ENCODE results near the gene UBAP1L.
"Not testable (repeated sequence)": the region's sequence is repeated elsewhere in the genome, so short reads cannot be mapped to it uniquely, and the experiment has no call there.

Gene UBAP1L

DNA sequence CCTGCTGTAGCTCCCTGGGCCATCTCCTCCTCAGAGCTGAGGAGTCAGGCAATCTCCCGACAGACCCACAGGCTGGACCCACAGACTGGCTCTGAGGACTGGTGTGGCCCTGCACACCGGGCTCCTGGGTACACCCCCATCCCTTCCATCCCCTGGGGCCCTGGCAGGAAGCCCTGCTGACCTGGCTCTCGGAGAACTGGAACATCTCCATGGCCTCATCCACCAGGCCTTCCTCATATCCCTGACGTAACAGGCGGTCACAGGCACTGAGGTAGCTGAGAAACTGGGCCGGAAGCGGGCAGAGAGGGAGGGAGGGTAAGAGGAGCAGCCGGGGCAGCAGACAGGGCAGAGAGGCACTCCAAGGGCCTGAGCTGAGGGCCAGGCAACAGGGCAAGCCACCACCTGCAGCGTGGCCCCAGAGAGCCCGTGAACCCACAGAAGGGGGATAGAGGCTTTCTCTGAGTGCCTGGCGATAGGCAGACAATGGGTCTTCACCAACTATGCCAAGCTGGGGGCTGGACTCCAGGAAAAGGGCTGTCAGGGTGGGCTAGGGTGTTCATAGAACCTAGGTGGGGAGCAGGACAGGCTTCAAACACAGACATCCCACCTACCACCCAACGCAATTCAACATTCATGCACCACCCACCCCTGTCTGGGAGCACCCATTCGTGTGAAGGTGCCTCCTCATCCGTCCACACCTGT lies 20.6 kb downstream of the UBAP1L start:
- H3K18ac ChIP-seq (ENCODE audit: low read depth in 1 of 2, low read length in 2 of 2), result no peak overlapping the region
- H3K27ac ChIP-seq (ENCODE audit: low read length, poor library complexity, severe bottlenecking), result no peak overlapping the region
- no peaks in the 10 kb centered on the region for H3K27me3 ChIP-seq (ENCODE audit: control insufficient read depth in 1 of 2, insufficient read depth in 1 of 2, low read length in 2 of 2)
- no peak overlapping the region for H3K9ac ChIP-seq (ENCODE audit: low read length)
- no peak overlapping the region for H2AK5ac ChIP-seq (ENCODE audit: low read length, severe bottlenecking)
- peak overlapping the region in 1 of 2 experiments; percentile 11 for H3K14ac ChIP-seq (ENCODE audit: low read length in 2 of 2)
- H2BK12ac ChIP-seq (ENCODE audit: low read length in 2 of 2), result no peak overlapping the region
- peaks cover 32 to 40% of the 10 kb centered on the region in 2 experiments for H3K36me3 ChIP-seq (ENCODE audit: control insufficient read depth in 1 of 2, insufficient read depth in 2 of 2, low read depth in 1 of 2, low read length in 2 of 2)
- H3K4me3 ChIP-seq (ENCODE audit: insufficient read depth in 1 of 2, low read depth in 1 of 2, low read length in 2 of 2), result no peak overlapping the region
- no peak overlapping the region for H4K8ac ChIP-seq (ENCODE audit: low read length)
- H2AFZ ChIP-seq (ENCODE audit: low read depth, low read length), result no peak overlapping the region
- H3K9me3 ChIP-seq (ENCODE audit: control insufficient read depth, low read length), result no peaks in the 10 kb centered on the region
- H2BK120ac ChIP-seq (ENCODE audit: low read depth, low read length), result no peak overlapping the region
- H3K4me1 ChIP-seq (ENCODE audit: control insufficient read depth, insufficient read depth, low read depth, low read length), result peaks cover 22% of the 10 kb centered on the region
- no peak overlapping the region for H2BK15ac ChIP-seq (ENCODE audit: low read depth, poor library complexity, severe bottlenecking)
- 94% methylated on average over 11 of the region's 14 CpGs for WGBS
- no peak overlapping the region for H3K4ac ChIP-seq (ENCODE audit: low read depth in 1 of 2, low read length in 2 of 2)
- H2BK5ac ChIP-seq (ENCODE audit: low read depth, low read length, poor library complexity, severe bottlenecking), result no peak overlapping the region
- no peak overlapping the region for H3K4me2 ChIP-seq (ENCODE audit: low read length, poor library complexity, severe bottlenecking)
- no peak overlapping the region for H4K91ac ChIP-seq (ENCODE audit: low read length)
- H3K23ac ChIP-seq (ENCODE audit: low read length in 2 of 2), result peak overlapping the region in 1 of 2 experiments; percentile 40
- DNase-seq, result no peak
- no peaks in the 10 kb centered on the region for H3K79me1 ChIP-seq (replicated peaks; ENCODE audit: low read length, poor library complexity, severe bottlenecking)

DNA sequence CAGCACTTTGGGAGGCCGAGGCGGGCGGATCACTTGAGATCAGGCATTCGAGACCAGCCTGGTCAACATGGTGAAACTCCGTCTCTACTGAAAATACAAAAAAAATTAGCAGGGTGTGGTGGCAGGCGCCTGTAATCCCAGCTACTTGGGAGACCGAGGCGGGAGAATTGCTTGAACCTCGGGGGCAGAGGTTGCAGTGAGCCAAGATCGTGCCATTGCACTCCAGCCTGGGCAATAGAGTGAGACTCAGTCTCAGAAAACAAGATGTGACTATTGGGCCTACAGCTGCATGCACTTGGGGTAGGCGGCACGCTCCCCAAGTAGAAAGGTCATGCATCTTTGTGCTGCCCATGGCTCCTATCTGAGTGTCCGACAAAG lies 21.2 kb downstream of the UBAP1L start:
- H2AFZ ChIP-seq (ENCODE audit: low read depth, low read length); H4K8ac ChIP-seq (ENCODE audit: low read length); H3K9ac ChIP-seq (ENCODE audit: low read length); H2BK15ac ChIP-seq (ENCODE audit: low read depth, poor library complexity, severe bottlenecking); DNase-seq; H3K4me3 ChIP-seq (ENCODE audit: insufficient read depth in 1 of 2, low read depth in 1 of 2, low read length in 2 of 2); H3K79me1 ChIP-seq (replicated peaks; ENCODE audit: low read length, poor library complexity, severe bottlenecking); H2BK5ac ChIP-seq (ENCODE audit: low read depth, low read length, poor library complexity, severe bottlenecking); H3K23ac ChIP-seq (ENCODE audit: low read length in 2 of 2); H3K27me3 ChIP-seq (ENCODE audit: control insufficient read depth in 1 of 2, insufficient read depth in 1 of 2, low read length in 2 of 2); H3K4me2 ChIP-seq (ENCODE audit: low read length, poor library complexity, severe bottlenecking); H3K18ac ChIP-seq (ENCODE audit: low read depth in 1 of 2, low read length in 2 of 2); H3K27ac ChIP-seq (ENCODE audit: low read length, poor library complexity, severe bottlenecking); H2BK120ac ChIP-seq (ENCODE audit: low read depth, low read length); H3K9me3 ChIP-seq (ENCODE audit: control insufficient read depth, low read length); H4K91ac ChIP-seq (ENCODE audit: low read length); H3K14ac ChIP-seq (ENCODE audit: low read length in 2 of 2); H3K4ac ChIP-seq (ENCODE audit: low read depth in 1 of 2, low read length in 2 of 2); H2AK5ac ChIP-seq (ENCODE audit: low read length, severe bottlenecking); H2BK12ac ChIP-seq (ENCODE audit: low read length in 2 of 2): not testable (repeated sequence)
- peaks cover 22% of the 10 kb centered on the region for H3K4me1 ChIP-seq (ENCODE audit: control insufficient read depth, insufficient read depth, low read depth, low read length)
- H3K36me3 ChIP-seq (ENCODE audit: control insufficient read depth in 1 of 2, insufficient read depth in 2 of 2, low read depth in 1 of 2, low read length in 2 of 2), result peaks cover 25 to 33% of the 10 kb centered on the region in 2 experiments
- 98% methylated on average over 13 of the region's 13 CpGs for WGBS

DNA sequence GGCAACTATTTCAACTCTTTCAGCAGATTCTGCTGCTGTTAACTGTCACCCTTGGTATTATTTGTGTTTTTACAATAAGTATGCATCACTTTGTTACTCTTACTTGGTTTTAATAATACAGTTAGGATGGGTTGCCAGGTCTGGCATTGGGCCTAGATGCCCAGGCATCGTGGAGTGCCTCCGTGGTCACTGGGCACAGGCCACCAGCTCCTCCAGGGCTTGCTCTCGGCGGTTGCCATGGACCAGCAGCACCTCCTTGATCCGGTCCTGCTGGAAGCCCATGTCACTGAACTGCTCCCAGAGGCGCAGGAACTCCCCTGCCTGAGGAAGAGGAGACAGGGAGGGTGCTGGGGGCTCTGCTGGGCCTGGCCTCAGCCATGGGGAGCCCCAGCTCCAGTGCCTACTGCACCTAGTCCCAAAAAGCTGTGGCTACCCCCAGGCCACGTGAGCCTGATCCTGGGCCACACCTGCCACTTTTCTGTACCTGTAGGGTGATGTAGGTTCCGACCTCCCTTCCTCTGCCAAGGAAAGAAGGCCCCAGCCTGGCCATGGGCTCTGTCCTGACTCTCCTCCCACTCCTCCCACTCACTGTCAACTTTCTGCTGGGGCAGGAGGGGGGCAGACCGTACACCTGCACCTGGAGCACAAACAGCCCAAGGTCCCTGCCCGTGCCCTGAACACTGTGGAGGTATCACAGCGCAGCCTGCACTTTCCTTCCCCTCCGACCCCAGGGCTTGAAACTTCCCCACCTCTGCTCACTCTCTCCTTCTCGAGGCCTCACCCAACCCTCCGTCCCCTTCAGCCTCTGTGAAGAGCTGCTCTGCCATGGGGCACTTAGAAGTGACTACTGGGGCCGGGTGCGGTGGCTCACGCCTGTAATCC lies 21.8 kb downstream of the UBAP1L start:
- Histone ChIP-seq H3K4me2 (ENCODE audit: low read length, poor library complexity, severe bottlenecking) (no peak overlapping the region), H4K91ac (ENCODE audit: low read length) (peak overlapping the region; percentile 59), H3K18ac (ENCODE audit: low read depth in 1 of 2, low read length in 2 of 2) (no peak overlapping the region), H2BK5ac (ENCODE audit: low read depth, low read length, poor library complexity, severe bottlenecking) (no peak overlapping the region), H3K4me1 (ENCODE audit: control insufficient read depth, insufficient read depth, low read depth, low read length) (peaks cover 26% of the 10 kb centered on the region), H2BK15ac (ENCODE audit: low read depth, poor library complexity, severe bottlenecking) (no peak overlapping the region), H2BK120ac (ENCODE audit: low read depth, low read length) (no peak overlapping the region), H2AFZ (ENCODE audit: low read depth, low read length) (no peak overlapping the region), H3K9ac (ENCODE audit: low read length) (no peak overlapping the region), H4K8ac (ENCODE audit: low read length) (no peak overlapping the region), H3K27ac (ENCODE audit: low read length, poor library complexity, severe bottlenecking) (no peak overlapping the region), H3K4ac (ENCODE audit: low read depth in 1 of 2, low read length in 2 of 2) (no peak overlapping the region), H2BK12ac (ENCODE audit: low read length in 2 of 2) (no peak overlapping the region), H2AK5ac (ENCODE audit: low read length, severe bottlenecking) (no peak overlapping the region), H3K9me3 (ENCODE audit: control insufficient read depth, low read length) (no peaks in the 10 kb centered on the region), H3K14ac (ENCODE audit: low read length in 2 of 2) (no peak overlapping the region), H3K4me3 (ENCODE audit: insufficient read depth in 1 of 2, low read depth in 1 of 2, low read length in 2 of 2) (no peak overlapping the region), H3K79me1 (replicated peaks; ENCODE audit: low read length, poor library complexity, severe bottlenecking) (no peaks in the 10 kb centered on the region), H3K27me3 (ENCODE audit: control insufficient read depth in 1 of 2, insufficient read depth in 1 of 2, low read length in 2 of 2) (peaks cover 3 to 7% of the 10 kb centered on the region in 2 experiments), H3K36me3 (ENCODE audit: control insufficient read depth in 1 of 2, insufficient read depth in 2 of 2, low read depth in 1 of 2, low read length in 2 of 2) (peaks cover 19 to 28% of the 10 kb centered on the region in 2 experiments), H3K23ac (ENCODE audit: low read length in 2 of 2) (no peak overlapping the region)
- 92% methylated on average over 17 of the region's 17 CpGs for WGBS
- no peak for DNase-seq
